A549 treated with DMSO at 1 μM for 4 hours (cell line): ENCODE data around the gene OR10H5. TPM values are rescaled to one million over a fixed set of nuclear protein-coding genes. Genes with fewer than 3 reads are reported as not detected.

Experiments
- total RNA-seq: library from RNA; stranded (reverse); fragments of 200-300 nt; extraction: Qiagen RNA extraction; gene quantifications from 5 replicates; pipeline ENCODE4 v1.2.3, GENCODE V29; 2022; ENCODE audit warnings: low read depth

Gene OR10H5, protein sequence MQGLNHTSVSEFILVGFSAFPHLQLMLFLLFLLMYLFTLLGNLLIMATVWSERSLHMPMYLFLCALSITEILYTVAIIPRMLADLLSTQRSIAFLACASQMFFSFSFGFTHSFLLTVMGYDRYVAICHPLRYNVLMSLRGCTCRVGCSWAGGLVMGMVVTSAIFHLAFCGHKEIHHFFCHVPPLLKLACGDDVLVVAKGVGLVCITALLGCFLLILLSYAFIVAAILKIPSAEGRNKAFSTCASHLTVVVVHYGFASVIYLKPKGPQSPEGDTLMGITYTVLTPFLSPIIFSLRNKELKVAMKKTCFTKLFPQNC
- total RNA-seq = not detected in 5 replicates

DNA sequence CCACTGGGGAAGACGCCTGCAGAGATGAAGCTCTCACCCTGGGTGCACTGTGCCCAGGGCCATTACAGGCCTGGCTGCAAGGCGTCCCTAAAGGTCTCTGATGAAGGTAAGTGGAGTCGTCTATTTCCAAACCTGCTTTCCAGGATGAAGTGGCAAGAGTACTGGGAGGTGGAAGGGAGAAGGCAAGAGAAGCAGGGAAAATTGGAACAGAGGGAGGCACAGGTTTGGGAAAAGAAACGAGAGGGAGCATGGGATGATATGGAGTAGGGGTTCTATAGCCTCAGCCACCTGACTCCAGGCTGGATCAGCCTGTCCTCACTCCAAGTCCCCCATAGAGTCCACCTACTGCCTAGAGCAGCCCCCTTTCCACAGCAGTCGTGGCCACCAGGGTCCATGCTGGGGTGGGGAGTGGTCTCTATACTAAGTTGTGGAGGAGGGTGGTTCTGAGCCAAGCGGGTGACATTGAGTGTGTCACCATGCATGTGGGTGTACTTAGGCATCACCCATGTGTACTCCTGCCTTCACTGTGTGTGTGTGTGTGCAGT is at the start of gene OR10H5:
Gene OR10H5 (plus strand): TSS at position 51 of the 545 bp plus-strand sequence. CDS start 6,388 bp downstream, outside the sequence.

DNA sequence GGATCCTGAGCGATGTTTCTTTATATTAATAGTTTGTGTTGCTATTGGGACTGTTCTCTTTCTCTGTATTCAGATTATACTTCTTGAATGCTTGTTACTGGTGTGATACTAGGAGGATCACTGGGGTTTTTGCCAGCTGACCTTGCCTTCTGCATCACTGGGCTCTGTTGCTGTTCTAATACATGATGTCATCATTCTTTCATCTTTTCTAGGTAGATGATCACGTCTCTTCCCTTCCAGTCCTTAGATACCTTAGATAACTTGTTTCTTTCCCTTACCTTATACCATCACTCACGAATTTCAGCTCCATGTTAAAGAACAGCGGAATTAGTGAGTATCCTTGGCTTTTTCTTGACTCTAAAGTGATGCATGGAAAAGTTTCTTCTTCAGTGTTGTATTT is 49.7 kb upstream of the OR10H5 start, which contains the start of gene OR10H3:
Gene OR10H3 (plus strand): TSS at position 264 of the 400 bp plus-strand sequence. CDS start 3,408 bp downstream, outside the sequence.

DNA sequence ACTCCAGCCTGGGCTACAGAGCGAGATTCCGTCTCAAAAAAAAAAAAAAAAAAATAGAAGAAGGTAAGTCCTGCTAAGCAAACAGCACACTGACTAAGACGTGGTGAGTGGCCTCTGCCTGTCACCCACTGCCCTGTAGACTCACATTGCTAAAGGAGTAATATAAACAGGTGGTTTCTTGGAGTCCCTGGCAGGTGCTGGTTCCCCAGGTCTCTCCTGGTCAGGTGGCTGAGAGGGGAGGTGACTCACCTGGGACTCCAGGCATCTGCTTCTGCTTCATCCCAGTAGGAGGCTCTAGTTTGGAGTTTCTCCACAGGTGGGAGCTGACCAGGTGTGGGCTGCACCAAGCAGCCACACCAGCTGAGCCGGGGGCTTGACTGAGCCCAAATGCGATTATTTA is 27.8 kb downstream of the OR10H5 start, which contains the start of gene OR10H1:
Gene OR10H1 (minus strand): TSS at position 359 of the 400 bp plus-strand sequence. CDS start 7,627 bp downstream, outside the sequence.

Other genes starting within 250 kb of the OR10H5 start
- not detected in 5 replicates for gene CYP4F8, start 172.4 kb upstream of the OR10H5 start, total RNA-seq
- gene CYP4F3, start 146.8 kb upstream of the OR10H5 start, total RNA-seq = 1.8 to 3.2 TPM (median 2.6 TPM) in 5 replicates
- 1.4 to 3.3 TPM (median 1.9 TPM) in 5 replicates for gene CYP4F12, start 114.6 kb upstream of the OR10H5 start, total RNA-seq
- not detected in 5 replicates for gene OR10H2, start 59.6 kb upstream of the OR10H5 start, total RNA-seq
- gene OR10H3, start 49.7 kb upstream of the OR10H5 start, total RNA-seq = not detected in 5 replicates
- gene OR10H1, start 28.0 kb downstream of the OR10H5 start, total RNA-seq = not detected in 5 replicates
- 0.07 to 0.20 TPM (median 0.11 TPM) in 4 of 5 replicates, not detected in the other for gene CYP4F2, start 110.4 kb downstream of the OR10H5 start, total RNA-seq
- gene CYP4F11, start 146.9 kb downstream of the OR10H5 start, total RNA-seq = 6.6 to 8.8 TPM (median 7.0 TPM) in 5 replicates
- gene OR10H4, start 161.3 kb downstream of the OR10H5 start, total RNA-seq = not detected in 5 replicates